Body of pancreas (tissue), 4 donors: ENCODE measurements around the gene RBM23. TPM values are rescaled to one million over a fixed set of nuclear protein-coding genes. Genes with fewer than 3 reads are reported as not detected.

ENCODE experiments used
- ATAC-seq: fragments of 150-250 bp; one replicate; pipeline ENCODE4 v1.9.1; 2016
- DNase-seq, 4 donors: peaks; one replicate each; pipeline ENCODE4 v3.0.0-alpha.2; 2019
- H3K27ac ChIP-seq, 4 donors: fragments of 200-600 bp; sonication (generic); 1 replicate in 3 of 4; 2 replicates in 1 of 4; pipeline versions ENCODE4 v1.5.1 to v1.6.1; 2016 to 2019; ENCODE audit warnings: mild to moderate bottlenecking in 1 of 4, mixed read lengths in 1 of 4, moderate library complexity in 1 of 4
- H3K27me3 ChIP-seq, 2 donors: fragments of 200-600 bp; sonication (generic); one replicate each; pipeline ENCODE4 v1.6.0; 2016; ENCODE audit warnings: mild to moderate bottlenecking in 1 of 2
- H3K36me3 ChIP-seq, 2 donors: fragments of 200-600 bp; sonication (generic); replicated peaks in 1 of 2; 2 replicates each; pipeline ENCODE4 v1.5.1; 2016; ENCODE audit warnings: low read depth in 2 of 2; ENCODE audit not compliant: insufficient read depth in 1 of 2
- H3K4me1 ChIP-seq: fragments of 200-600 bp; sonication (generic); one replicate; pipeline ENCODE4 v1.6.0; 2016
- H3K4me3 ChIP-seq, 2 donors: fragments of 200-600 bp; sonication (generic); 1 replicate in 1 of 2; 2 replicates in 1 of 2; pipeline ENCODE4 v1.5.1; 2016 to 2019
- H3K9me3 ChIP-seq, 3 donors: fragments of 200-600 bp; sonication (generic); 1 replicate in 2 of 3; 2 replicates in 1 of 3; pipeline ENCODE4 v1.5.1; 2016
- CTCF ChIP-seq, 7 experiments: fragments of 450-650 bp in 4 of 7; fragments of 200-600 bp in 3 of 7; sonication (generic) in 3 of 7; IDR thresholded peaks; one replicate each; pipeline ENCODE4 v1.5.1; 2016 to 2019; ENCODE audit warnings: antibody characterized with exemption in 7 of 7
- POLR2A ChIP-seq, 3 donors: fragments of 450-650 bp; IDR thresholded peaks; one replicate each; pipeline ENCODE4 v1.6.1; 2016; ENCODE audit warnings: antibody characterized with exemption in 3 of 3, mild to moderate bottlenecking in 2 of 3
- WGBS, 2 donors: methylation state at CpG; one replicate each; pipeline ENCODE4 v1.1.5; 2017; 5-methylcytosine and 5-hydroxymethylcytosine counted together
- intact Hi-C: fragments of 100-400 bp; cut with DNase I; formaldehyde crosslinking; loops from one replicate; pipeline ENCODE4 v1.15.1; 2023
- total RNA-seq, 2 donors: library from RNA; depleted of rRNA; stranded (reverse); fragments of >200 nt; gene quantifications; one replicate each; pipeline ENCODE4 v1.1.0, GENCODE V29; 2016

RBM23 gene
- total RNA-seq, 2 donors from 2014 or later, result 39.4 to 219 TPM

GRCh38 chr14:22897357-22897756 is 21.6 kb downstream of the RBM23 start:
- DNase-seq, result no peak
- intact Hi-C loops, result no loop called here
- no peak for ATAC-seq
- no peaks in the 10 kb centered on the region for H3K27me3 ChIP-seq
- H3K4me3 ChIP-seq, result no peak overlapping the region
- no peaks in the 10 kb centered on the region for H3K4me1 ChIP-seq
- peaks cover 10% of the 10 kb centered on the region in 2 donors for H3K36me3 ChIP-seq
- H3K9me3 ChIP-seq, result no peaks in the 10 kb centered on the region
- 31 to 50% methylated on average over 1 of the region's 1 CpG for WGBS, 2 donors
- TF ChIP-seq POLR2A (IDR thresholded peaks at IDR 0.05) (no peak), CTCF (IDR thresholded peaks at IDR 0.05) (no peak)
- no peak overlapping the region for H3K27ac ChIP-seq

- no peak overlapping the region for H3K4me3 ChIP-seq
- DNase-seq (no peak), ATAC-seq (no peak)
- no peak overlapping the region for H3K27ac ChIP-seq
- no peaks in the 10 kb centered on the region for H3K4me1 ChIP-seq
- TF ChIP-seq CTCF (IDR thresholded peaks at IDR 0.05) (no peak), POLR2A (IDR thresholded peaks at IDR 0.05) (no peak)
- no peaks in the 10 kb centered on the region for H3K27me3 ChIP-seq
- H3K36me3 ChIP-seq, result peaks cover 9 to 10% of the 10 kb centered on the region in 2 donors
- no peaks in the 10 kb centered on the region for H3K9me3 ChIP-seq
- intact Hi-C loops, result no loop called here
- WGBS, 2 donors, result 56 to 72% methylated on average over 3 of the region's 3 CpGs
Observed at GRCh38 chr14:22896760-22897159, 22.2 kb downstream of the RBM23 start.

- Histone ChIP-seq H3K36me3 (peaks cover 6 to 7% of the 10 kb centered on the region in 2 donors), H3K4me3 (no peak overlapping the region), H3K9me3 (no peaks in the 10 kb centered on the region), H3K27me3 (no peaks in the 10 kb centered on the region), H3K27ac (no peak overlapping the region), H3K4me1 (no peaks in the 10 kb centered on the region)
- TF ChIP-seq POLR2A (IDR thresholded peaks at IDR 0.05) (no peak), CTCF (IDR thresholded peaks at IDR 0.05) (no peak)
- intact Hi-C loops, result no loop called here
- DNase-seq (no peak), ATAC-seq (no peak)
- WGBS, 2 donors, result 28 to 41% methylated on average over 5 of the region's 5 CpGs
Observed at GRCh38 chr14:22896356-22896755, 22.6 kb downstream of the RBM23 start.

- Histone ChIP-seq H3K4me1 (no peaks in the 10 kb centered on the region), H3K4me3 (no peak overlapping the region), H3K27me3 (no peaks in the 10 kb centered on the region), H3K9me3 (no peaks in the 10 kb centered on the region), H3K27ac (no peak overlapping the region), H3K36me3 (no peaks in the 10 kb centered on the region)
- ATAC-seq, result no peak
- TF ChIP-seq CTCF (IDR thresholded peaks at IDR 0.05) (no peak), POLR2A (IDR thresholded peaks at IDR 0.05) (no peak)
- WGBS, 2 donors, result 100% methylated on average over 1 of the region's 1 CpG
- DNase-seq, result no peak
- intact Hi-C loops, result no loop called here
Observed at GRCh38 chr14:22895402-22895801, 23.5 kb downstream of the RBM23 start.

- intact Hi-C loops, result no loop called here
- WGBS, 2 donors, result 87 to 95% methylated on average over 4 of the region's 4 CpGs
- no peak for DNase-seq
- no peak for ATAC-seq
- H3K4me3 ChIP-seq, result no peak overlapping the region
- no peaks in the 10 kb centered on the region for H3K36me3 ChIP-seq
- no peak for TF ChIP-seq POLR2A (IDR thresholded peaks at IDR 0.05)
- no peak for TF ChIP-seq CTCF (IDR thresholded peaks at IDR 0.05)
- H3K27ac ChIP-seq, result no peak overlapping the region
- H3K27me3 ChIP-seq, result no peaks in the 10 kb centered on the region
- H3K9me3 ChIP-seq, result no peaks in the 10 kb centered on the region
- no peaks in the 10 kb centered on the region for H3K4me1 ChIP-seq
Observed at GRCh38 chr14:22893706-22894105, 25.2 kb downstream of the RBM23 start.
